Esophagus squamous epithelium (tissue), 5 donors: Measurements from ENCODE around the gene EGR4. TPM values are rescaled to one million over a fixed set of nuclear protein-coding genes. Genes with fewer than 3 reads are reported as not detected.

Source experiments
- DNase-seq: peaks from one replicate; lab custom pipeline; 2025; lab: John Stamatoyannopoulos, UW
- H3K27ac ChIP-seq, 4 donors: fragments of 200-600 bp; sonication (generic); one replicate each; pipeline ENCODE4 v1.5.1; 2016 to 2019; ENCODE audit warnings: mild to moderate bottlenecking in 1 of 4
- H3K27me3 ChIP-seq, 4 donors: fragments of 200-600 bp; sonication (generic); 1 replicate in 3 of 4; 2 replicates in 1 of 4; pipeline versions ENCODE4 v1.5.1 to v1.6.0; 2017 to 2021; ENCODE audit warnings: antibody characterized with exemption in 1 of 4
- H3K36me3 ChIP-seq, 3 donors: fragments of 200-600 bp; sonication (generic); one replicate each; pipeline ENCODE4 v1.5.1; 2016 to 2019
- H3K4me1 ChIP-seq, 3 donors: fragments of 200-600 bp; sonication (generic); one replicate each; pipeline ENCODE4 v1.5.1; 2017 to 2019
- H3K4me3 ChIP-seq, 4 donors: fragments of 200-600 bp; sonication (generic); 1 replicate in 3 of 4; 2 replicates in 1 of 4; pipeline ENCODE4 v1.5.1; 2016 to 2019; ENCODE audit warnings: mild to moderate bottlenecking in 2 of 4, moderate library complexity in 1 of 4
- H3K9me3 ChIP-seq, 3 donors: fragments of 200-600 bp; sonication (generic); one replicate each; pipeline ENCODE4 v1.5.1; 2016 to 2019
- POLR2A ChIP-seq, 4 donors: fragments of 450-650 bp; IDR thresholded peaks; one replicate each; pipeline ENCODE4 v1.6.1; 2017; ENCODE audit warnings: antibody characterized with exemption in 4 of 4, mild to moderate bottlenecking in 4 of 4, moderate library complexity in 3 of 4
- WGBS, 2 donors: methylation state at CpG; one replicate each; pipeline ENCODE4 v1.1.5; 2018; 5-methylcytosine and 5-hydroxymethylcytosine counted together
- intact Hi-C: fragments of 100-400 bp; cut with DNase I; formaldehyde crosslinking; loops from one replicate; pipeline ENCODE4 v1.15.0; 2022
- total RNA-seq, 4 donors: library from RNA; depleted of rRNA; stranded (reverse); fragments of >200 nt; gene quantifications; one replicate each; pipeline ENCODE4 v1.1.0, GENCODE V29; 2016
- TF ChIP-seq, protein P1 (sequence below), 6 experiments: fragments of 450-650 bp in 4 of 6; fragments of 200-600 bp in 2 of 6; sonication (generic) in 2 of 6; IDR thresholded peaks; one replicate each; pipeline ENCODE4 v1.5.1; 2016 to 2019; ENCODE audit warnings: antibody characterized with exemption in 6 of 6, mild to moderate bottlenecking in 4 of 6, moderate library complexity in 4 of 6
- donor health status: DM: yes; HTN: yes; CAD: no.

Gene EGR4
- under 1 TPM in 1 of 4 donors, not detected in 3; 0.26 TPM for total RNA-seq

DNA sequence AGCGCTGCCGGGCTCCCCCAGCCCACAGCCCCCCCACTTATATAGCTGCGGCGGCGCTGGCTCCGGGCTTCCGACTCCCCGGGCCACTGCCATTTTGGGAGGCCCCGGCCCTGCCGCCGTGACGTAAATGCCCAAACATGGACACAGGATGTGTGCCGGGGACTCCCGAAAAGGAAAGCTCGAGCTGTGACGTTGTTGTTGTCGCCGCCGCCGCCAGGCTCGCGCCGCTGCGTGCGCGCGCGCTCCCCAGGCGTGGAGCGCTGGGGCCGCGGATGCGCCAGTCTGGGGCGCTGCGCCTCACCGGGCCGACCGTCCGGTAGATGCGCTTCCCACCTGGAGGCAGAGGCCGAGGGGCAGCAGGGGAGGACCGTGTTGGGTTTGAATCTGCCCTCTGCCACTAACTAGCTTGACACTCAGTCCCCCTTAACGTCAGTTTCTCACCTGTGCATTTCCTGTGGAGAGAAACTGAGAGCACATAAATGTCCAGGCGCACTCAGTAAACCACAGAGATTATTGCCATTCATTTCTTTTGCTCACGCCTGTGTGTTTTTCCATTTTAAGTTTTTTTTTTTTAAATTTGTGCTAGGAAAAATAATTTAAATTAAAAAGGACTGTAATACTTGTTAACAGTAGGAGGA is at the start of gene EGR4:
Gene EGR4, minus strand, starts transcription at position 15 of the 638 bp plus-strand sequence. CDS start 231 bp downstream, outside the sequence.
- no peaks in the 10 kb centered on the region for H3K9me3 ChIP-seq
- TF ChIP-seq POLR2A (IDR thresholded peaks at IDR 0.05) = no peak
- TF ChIP-seq, protein P1, sequence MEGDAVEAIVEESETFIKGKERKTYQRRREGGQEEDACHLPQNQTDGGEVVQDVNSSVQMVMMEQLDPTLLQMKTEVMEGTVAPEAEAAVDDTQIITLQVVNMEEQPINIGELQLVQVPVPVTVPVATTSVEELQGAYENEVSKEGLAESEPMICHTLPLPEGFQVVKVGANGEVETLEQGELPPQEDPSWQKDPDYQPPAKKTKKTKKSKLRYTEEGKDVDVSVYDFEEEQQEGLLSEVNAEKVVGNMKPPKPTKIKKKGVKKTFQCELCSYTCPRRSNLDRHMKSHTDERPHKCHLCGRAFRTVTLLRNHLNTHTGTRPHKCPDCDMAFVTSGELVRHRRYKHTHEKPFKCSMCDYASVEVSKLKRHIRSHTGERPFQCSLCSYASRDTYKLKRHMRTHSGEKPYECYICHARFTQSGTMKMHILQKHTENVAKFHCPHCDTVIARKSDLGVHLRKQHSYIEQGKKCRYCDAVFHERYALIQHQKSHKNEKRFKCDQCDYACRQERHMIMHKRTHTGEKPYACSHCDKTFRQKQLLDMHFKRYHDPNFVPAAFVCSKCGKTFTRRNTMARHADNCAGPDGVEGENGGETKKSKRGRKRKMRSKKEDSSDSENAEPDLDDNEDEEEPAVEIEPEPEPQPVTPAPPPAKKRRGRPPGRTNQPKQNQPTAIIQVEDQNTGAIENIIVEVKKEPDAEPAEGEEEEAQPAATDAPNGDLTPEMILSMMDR (IDR thresholded peaks at IDR 0.05) = peak in 1 of 6 experiments; percentile 10
- peak within 1 kb of the TSS; percentile 30 to 66 (median 44) for H3K4me3 ChIP-seq
- peaks cover 19 to 96% (median 24%) of the 10 kb centered on the region in 4 donors for H3K27me3 ChIP-seq
- DNase-seq = no peak
- intact Hi-C loops = no loop called here
- H3K36me3 ChIP-seq = no peaks in the 10 kb centered on the region
- 6 to 12% methylated on average over 3 to 5 of the region's 45 CpGs for WGBS, 2 donors
- no peak within 1 kb of the TSS for H3K27ac ChIP-seq
- peaks cover 12 to 32% (median 23%) of the 10 kb centered on the region in 3 donors for H3K4me1 ChIP-seq

DNA sequence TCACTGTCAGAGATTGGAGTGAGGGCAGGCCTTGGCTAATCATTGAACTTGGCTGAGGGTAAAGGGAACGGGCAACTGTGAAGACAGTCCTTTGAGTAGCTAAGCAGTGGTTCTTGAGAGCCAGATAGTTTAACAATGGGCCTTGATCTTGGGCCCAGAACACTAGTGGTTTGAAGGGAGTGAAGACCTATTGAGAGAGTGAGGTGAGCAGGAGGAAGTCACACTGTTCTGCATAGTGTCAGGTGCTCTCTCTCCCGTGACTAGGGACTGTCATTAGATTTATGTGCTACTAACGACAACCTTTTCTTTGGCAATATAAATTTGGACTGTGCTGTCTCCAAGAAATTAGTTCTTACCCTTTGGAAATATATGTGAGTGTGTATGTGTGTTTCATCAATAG is 47.7 kb upstream of the EGR4 start:
- DNase-seq = no peak
- TF ChIP-seq POLR2A (IDR thresholded peaks at IDR 0.05) = no peak
- TF ChIP-seq, protein P1 (IDR thresholded peaks at IDR 0.05) = no peak
- Histone ChIP-seq H3K4me1 (no peaks in the 10 kb centered on the region), H3K27ac (no peak overlapping the region), H3K36me3 (no peaks in the 10 kb centered on the region), H3K4me3 (no peak overlapping the region), H3K27me3 (no peaks in the 10 kb centered on the region), H3K9me3 (no peaks in the 10 kb centered on the region)
- 71 to 77% methylated on average over 3 of the region's 3 CpGs for WGBS, 2 donors
- intact Hi-C loops = no loop called here

DNA sequence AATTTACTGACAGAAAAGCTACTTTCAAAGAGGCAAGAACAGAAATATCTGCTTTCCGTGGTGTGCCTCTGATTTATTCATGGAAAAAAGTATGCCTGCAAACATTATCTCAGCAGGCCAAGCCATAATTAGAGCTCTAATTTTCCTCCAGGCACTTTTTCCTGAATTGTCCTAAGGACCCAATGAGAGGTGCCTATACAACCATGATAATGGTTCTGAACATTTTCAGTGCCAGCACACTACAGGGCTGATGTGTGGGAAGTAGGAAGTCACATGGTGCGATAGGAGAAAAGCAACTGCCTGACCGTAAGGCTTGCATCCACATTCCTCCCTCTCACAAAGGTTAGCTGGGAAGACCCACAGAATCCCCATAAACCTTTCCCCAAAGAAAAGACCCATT is 45.9 kb upstream of the EGR4 start:
- no peaks in the 10 kb centered on the region for H3K4me1 ChIP-seq
- WGBS, 2 donors = 54 to 72% methylated on average over 3 of the region's 3 CpGs
- TF ChIP-seq POLR2A (IDR thresholded peaks at IDR 0.05) = no peak
- TF ChIP-seq, protein P1 (IDR thresholded peaks at IDR 0.05) = no peak
- intact Hi-C loops = no loop called here
- H3K27ac ChIP-seq = no peak overlapping the region
- no peak overlapping the region for H3K4me3 ChIP-seq
- H3K36me3 ChIP-seq = no peaks in the 10 kb centered on the region
- H3K9me3 ChIP-seq = no peaks in the 10 kb centered on the region
- no peak for DNase-seq
- H3K27me3 ChIP-seq = no peaks in the 10 kb centered on the region

DNA sequence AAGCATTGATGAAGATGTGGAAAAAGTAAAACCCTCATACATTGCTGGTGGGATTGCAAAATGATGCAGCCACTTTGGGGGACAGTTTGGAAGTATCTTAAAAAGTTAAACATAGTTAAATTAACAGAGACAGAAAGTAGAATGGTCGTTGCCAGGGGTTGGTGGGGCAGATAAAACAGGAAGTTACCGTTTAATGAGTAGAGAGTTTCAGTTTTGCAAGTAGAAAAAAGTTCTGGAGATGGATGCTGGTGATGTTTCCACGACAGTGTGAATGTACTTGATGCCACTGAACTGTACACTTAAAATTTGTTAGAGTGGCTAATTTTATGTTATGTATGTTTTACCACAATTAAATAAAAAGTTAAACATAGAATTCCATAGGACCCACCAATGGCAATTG is 44.5 kb upstream of the EGR4 start:
- Histone ChIP-seq H3K4me3 (no peak overlapping the region), H3K9me3 (no peaks in the 10 kb centered on the region), H3K27ac (no peak overlapping the region), H3K27me3 (no peaks in the 10 kb centered on the region), H3K4me1 (no peaks in the 10 kb centered on the region), H3K36me3 (no peaks in the 10 kb centered on the region)
- DNase-seq = no peak
- TF ChIP-seq, protein P1 (IDR thresholded peaks at IDR 0.05) = no peak
- no peak for TF ChIP-seq POLR2A (IDR thresholded peaks at IDR 0.05)
- intact Hi-C loops = no loop called here
- 33% methylated on average over 3 of the region's 3 CpGs for WGBS, 2 donors

DNA sequence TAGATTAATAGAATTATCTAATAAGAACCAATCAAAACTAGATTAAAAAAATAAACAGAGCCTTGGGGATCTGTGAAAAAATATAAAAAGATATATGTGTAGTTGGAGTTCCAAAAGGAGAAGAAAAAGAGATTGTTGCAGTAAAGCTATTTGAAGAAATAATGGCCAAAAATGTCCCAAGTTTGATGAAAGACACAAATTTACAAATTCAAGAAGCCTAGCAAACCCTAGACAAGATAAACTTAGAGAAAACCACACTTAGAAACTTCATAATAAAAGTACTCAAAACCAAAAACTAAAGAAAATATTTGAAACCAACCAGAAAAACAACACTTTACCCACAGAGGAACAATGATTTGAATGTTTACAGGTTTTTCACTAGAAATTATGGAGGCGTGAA is 41.3 kb upstream of the EGR4 start:
- Histone ChIP-seq H3K4me3 (no peak overlapping the region), H3K27ac (no peak overlapping the region), H3K36me3 (no peaks in the 10 kb centered on the region), H3K27me3 (no peaks in the 10 kb centered on the region), H3K9me3 (no peaks in the 10 kb centered on the region), H3K4me1 (no peaks in the 10 kb centered on the region)
- no peak for TF ChIP-seq POLR2A (IDR thresholded peaks at IDR 0.05)
- TF ChIP-seq, protein P1 (IDR thresholded peaks at IDR 0.05) = no peak
- DNase-seq = no peak
- WGBS, 2 donors = 88 to 94% methylated on average over 1 of the region's 1 CpG
- intact Hi-C loops = no loop called here
